ENCODE measurements around the gene SLC1A4.
"Not testable (repeated sequence)": the region's sequence is repeated elsewhere in the genome, so short reads cannot be mapped to it uniquely, and the experiment has no call there.

SLC1A4 gene

GRCh38 chr2:64989126-64989981 is at the start of gene SLC1A4:
Gene SLC1A4 (plus strand): TSS chr2:64989399. CDS start chr2:64989644, 245 bp downstream.
- peak; percentile 66 for DNase-seq

GRCh38 chr2:64941143-64941542 is 48.1 kb upstream of the SLC1A4 start:
- DNase-seq = no peak

GRCh38 chr2:64941801-64942200 is 47.4 kb upstream of the SLC1A4 start:
- DNase-seq = peak; percentile 63

GRCh38 chr2:64942693-64943092 is 46.5 kb upstream of the SLC1A4 start:
- no peak for DNase-seq

- DNase-seq = no peak
These were observed 45.6 kb upstream of the SLC1A4 start for GRCh38 chr2:64943387-64944150.

GRCh38 chr2:64944484-64944883 is 44.7 kb upstream of the SLC1A4 start:
- DNase-seq = no peak

GRCh38 chr2:64945973-64946768 is 43.0 kb upstream of the SLC1A4 start:
- peak; percentile 93 for DNase-seq

GRCh38 chr2:64946769-64947247 is 42.4 kb upstream of the SLC1A4 start:
- no peak for DNase-seq

GRCh38 chr2:64947885-64948284 is 41.3 kb upstream of the SLC1A4 start:
- no peak for DNase-seq

GRCh38 chr2:64950226-64951160 is 38.7 kb upstream of the SLC1A4 start:
- no peak for DNase-seq

GRCh38 chr2:64951306-64951953 is 37.8 kb upstream of the SLC1A4 start:
- DNase-seq = no peak

GRCh38 chr2:64952096-64952495 is 37.1 kb upstream of the SLC1A4 start:
- no peak for DNase-seq

GRCh38 chr2:64952511-64953482 is 36.4 kb upstream of the SLC1A4 start:
- no peak for DNase-seq

- no peak for DNase-seq
These were observed 33.7 kb upstream of the SLC1A4 start for GRCh38 chr2:64955467-64955866.

- DNase-seq = no peak
These were observed 31.9 kb upstream of the SLC1A4 start for GRCh38 chr2:64957109-64957903.

- DNase-seq = no peak
These were observed 30.6 kb upstream of the SLC1A4 start for GRCh38 chr2:64958556-64958955.

GRCh38 chr2:64960819-64961218 is 28.4 kb upstream of the SLC1A4 start:
- DNase-seq = no peak

GRCh38 chr2:64963138-64963537 is 26.1 kb upstream of the SLC1A4 start:
- not testable (repeated sequence) for DNase-seq

GRCh38 chr2:64963719-64964118 is 25.5 kb upstream of the SLC1A4 start:
- no peak for DNase-seq

Data from GF-D8 (cell line).